ENCODE results near the gene SGO2. TPM values are rescaled to one million over a fixed set of nuclear protein-coding genes. Genes with fewer than 3 reads are reported as not detected.

Gene SGO2
- total and polyA plus RNA-seq, 2 experiments from 2014 or later = 6.3 to 14.5 TPM

- Histone ChIP-seq H3K36me3 (ENCODE audit: low read depth) (no peaks in the 10 kb centered on the region), H3K9me3 (ENCODE audit: low read depth) (no peaks in the 10 kb centered on the region), H3K4me2 (ENCODE audit: unreplicated experiment) (no peak overlapping the region), H3K27ac (no peak overlapping the region), H3F3A (ENCODE audit: insufficient read depth) (peaks cover 22% of the 10 kb centered on the region; the same call in 1 of the 2 replicates), H3K27me3 (replicated peaks; ENCODE audit: insufficient read depth) (no peaks in the 10 kb centered on the region), H3K9me2 (ENCODE audit: insufficient read depth) (no peaks in the 10 kb centered on the region), H3K9ac (no peak overlapping the region), H3K79me2 (ENCODE audit: insufficient read depth) (no peaks in the 10 kb centered on the region), H2AFZ (no peak overlapping the region), H3K4me3 (no peak overlapping the region; the same call in 1 of the 2 replicates), H4K20me1 (ENCODE audit: insufficient read depth) (no peaks in the 10 kb centered on the region), H3K4me1 (ENCODE audit: insufficient read depth) (peaks cover 16% of the 10 kb centered on the region; the same call in 1 of the 2 replicates)
- 54 to 63% methylated on average over 9 of the region's 9 CpGs for WGBS, 2 experiments (ENCODE audit: low coverage in 1 of 2, low lambda C conversion rate in 2 of 2, missing lambda C conversion rate in 2 of 2)
- no peak for TF ChIP-seq EZH2phosphoT487 (IDR thresholded peaks at IDR 0.05; ENCODE audit: insufficient read depth, low read depth)
- no peak for TF ChIP-seq EZH2 (IDR thresholded peaks at IDR 0.05; ENCODE audit: insufficient read depth, poor library complexity, severe bottlenecking)
- no peak for DNase-seq
- in situ Hi-C loops (cut with MboI) = no loop called here
Measured at GRCh38 chr2:200587007-200587616, 61.1 kb downstream of the SGO2 start.

GRCh38 chr2:200588076-200588678 is 62.2 kb downstream of the SGO2 start:
- 64 to 74% methylated on average over 4 of the region's 4 CpGs for WGBS, 2 experiments (ENCODE audit: low coverage in 1 of 2, low lambda C conversion rate in 2 of 2, missing lambda C conversion rate in 2 of 2)
- no peaks in the 10 kb centered on the region for H3K27me3 ChIP-seq (replicated peaks; ENCODE audit: insufficient read depth)
- in situ Hi-C loops (cut with MboI) = no loop called here
- no peaks in the 10 kb centered on the region for H3K36me3 ChIP-seq (ENCODE audit: low read depth)
- H4K20me1 ChIP-seq (ENCODE audit: insufficient read depth) = no peaks in the 10 kb centered on the region
- no peak for DNase-seq
- H3K27ac ChIP-seq = no peak overlapping the region
- H3K9ac ChIP-seq = no peak overlapping the region
- no peaks in the 10 kb centered on the region for H3K79me2 ChIP-seq (ENCODE audit: insufficient read depth)
- no peaks in the 10 kb centered on the region for H3K9me3 ChIP-seq (ENCODE audit: low read depth)
- no peak overlapping the region for H3K4me3 ChIP-seq
- no peak overlapping the region for H3K4me2 ChIP-seq (ENCODE audit: unreplicated experiment)
- H3K4me1 ChIP-seq (ENCODE audit: insufficient read depth) = peaks cover 16% of the 10 kb centered on the region; the same call in 1 of the 2 replicates
- peaks cover 22% of the 10 kb centered on the region; the same call in 1 of the 2 replicates for H3F3A ChIP-seq (ENCODE audit: insufficient read depth)
- H2AFZ ChIP-seq = no peak overlapping the region
- H3K9me2 ChIP-seq (ENCODE audit: insufficient read depth) = no peaks in the 10 kb centered on the region
- no peak for TF ChIP-seq EZH2phosphoT487 (IDR thresholded peaks at IDR 0.05; ENCODE audit: insufficient read depth, low read depth)
- TF ChIP-seq EZH2 (IDR thresholded peaks at IDR 0.05; ENCODE audit: insufficient read depth, poor library complexity, severe bottlenecking) = no peak

- Histone ChIP-seq H3K4me1 (ENCODE audit: insufficient read depth) (peaks cover 16% of the 10 kb centered on the region; the same call in 1 of the 2 replicates), H2AFZ (no peak overlapping the region), H3K36me3 (ENCODE audit: low read depth) (no peaks in the 10 kb centered on the region), H3K9me3 (ENCODE audit: low read depth) (no peaks in the 10 kb centered on the region), H3F3A (ENCODE audit: insufficient read depth) (peaks cover 20% of the 10 kb centered on the region; the same call in 1 of the 2 replicates), H3K27me3 (replicated peaks; ENCODE audit: insufficient read depth) (no peaks in the 10 kb centered on the region), H3K9me2 (ENCODE audit: insufficient read depth) (no peaks in the 10 kb centered on the region; the same call in 1 of the 2 replicates), H3K27ac (no peak overlapping the region), H4K20me1 (ENCODE audit: insufficient read depth) (no peaks in the 10 kb centered on the region), H3K9ac (no peak overlapping the region), H3K4me3 (no peak overlapping the region), H3K79me2 (ENCODE audit: insufficient read depth) (no peaks in the 10 kb centered on the region), H3K4me2 (ENCODE audit: unreplicated experiment) (peak overlapping the region; percentile 30)
- TF ChIP-seq EZH2phosphoT487 (IDR thresholded peaks at IDR 0.05; ENCODE audit: insufficient read depth, low read depth) = no peak
- no peak for TF ChIP-seq EZH2 (IDR thresholded peaks at IDR 0.05; ENCODE audit: insufficient read depth, poor library complexity, severe bottlenecking)
- DNase-seq = peak; percentile 69
- in situ Hi-C loops (cut with MboI) = no loop called here
Measured at GRCh38 chr2:200590090-200590489, 64.1 kb downstream of the SGO2 start.

GRCh38 chr2:200591308-200591707 is 65.3 kb downstream of the SGO2 start:
- TF ChIP-seq EZH2 (IDR thresholded peaks at IDR 0.05; ENCODE audit: insufficient read depth, poor library complexity, severe bottlenecking) (no peak), EZH2phosphoT487 (IDR thresholded peaks at IDR 0.05; ENCODE audit: insufficient read depth, low read depth) (no peak)
- H4K20me1 ChIP-seq (ENCODE audit: insufficient read depth) = no peaks in the 10 kb centered on the region
- no peak overlapping the region for H2AFZ ChIP-seq
- no peaks in the 10 kb centered on the region for H3K79me2 ChIP-seq (ENCODE audit: insufficient read depth)
- H3K4me1 ChIP-seq (ENCODE audit: insufficient read depth) = peaks cover 11% of the 10 kb centered on the region; the same call in 1 of the 2 replicates
- DNase-seq = no peak
- H3K36me3 ChIP-seq (ENCODE audit: low read depth) = no peaks in the 10 kb centered on the region
- in situ Hi-C loops (cut with MboI) = no loop called here
- 85% methylated on average over 5 of the region's 5 CpGs for WGBS, 2 experiments (ENCODE audit: low coverage in 1 of 2, low lambda C conversion rate in 2 of 2, missing lambda C conversion rate in 2 of 2)
- no peak overlapping the region for H3K4me2 ChIP-seq (ENCODE audit: unreplicated experiment)
- no peaks in the 10 kb centered on the region for H3K9me3 ChIP-seq (ENCODE audit: low read depth)
- H3K27ac ChIP-seq = no peak overlapping the region
- H3F3A ChIP-seq (ENCODE audit: insufficient read depth) = peaks cover 14% of the 10 kb centered on the region; the same call in 1 of the 2 replicates
- H3K4me3 ChIP-seq = no peak overlapping the region
- no peaks in the 10 kb centered on the region; the same call in 1 of the 2 replicates for H3K9me2 ChIP-seq (ENCODE audit: insufficient read depth)
- no peak overlapping the region for H3K9ac ChIP-seq
- no peaks in the 10 kb centered on the region for H3K27me3 ChIP-seq (replicated peaks; ENCODE audit: insufficient read depth)
